Activated T-helper 9 cell treated with anti-CD3 and anti-CD28 coated beads, Interleukin-2, amount 50 U/mL, for 16 hours (primary cell): Measurements from ENCODE around the gene TMEM8B.
A peak's percentile ranks its signal among the peaks of the same experiment; 100 is the strongest.

ENCODE experiments used
- DNase-seq: peaks from one replicate; pipeline ENCODE4 v3.0.0-alpha.2; 2020; ENCODE audit warnings: low read depth

Gene TMEM8B

GRCh38 chr9:35829084-35829763 lies at the start of gene TMEM8B:
TMEM8B (plus strand) TSS chr9:35829228; CDS start chr9:35829448, 220 bp downstream.
- DNase-seq: peak; percentile 95

DNA sequence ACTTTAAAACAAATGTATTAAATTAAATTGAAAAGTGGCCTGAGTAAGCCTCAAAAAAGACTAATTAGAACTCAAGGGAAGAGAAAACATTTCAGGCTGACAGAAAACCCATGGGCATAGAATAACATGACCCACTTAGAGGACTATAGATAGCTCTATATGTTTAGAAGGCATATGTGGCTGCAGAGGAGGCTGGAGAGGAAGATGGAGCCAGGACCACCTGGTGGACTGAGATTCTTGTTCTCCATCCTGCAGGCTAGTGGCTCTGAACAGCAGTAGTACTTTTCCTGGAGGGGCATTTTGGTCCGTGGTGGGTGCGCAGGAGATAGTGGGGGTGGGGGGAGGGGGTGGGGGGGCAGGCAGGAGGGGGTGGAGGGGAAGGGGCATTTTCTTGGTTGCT lies 48.0 kb upstream of the TMEM8B start:
- DNase-seq: no peak

DNA sequence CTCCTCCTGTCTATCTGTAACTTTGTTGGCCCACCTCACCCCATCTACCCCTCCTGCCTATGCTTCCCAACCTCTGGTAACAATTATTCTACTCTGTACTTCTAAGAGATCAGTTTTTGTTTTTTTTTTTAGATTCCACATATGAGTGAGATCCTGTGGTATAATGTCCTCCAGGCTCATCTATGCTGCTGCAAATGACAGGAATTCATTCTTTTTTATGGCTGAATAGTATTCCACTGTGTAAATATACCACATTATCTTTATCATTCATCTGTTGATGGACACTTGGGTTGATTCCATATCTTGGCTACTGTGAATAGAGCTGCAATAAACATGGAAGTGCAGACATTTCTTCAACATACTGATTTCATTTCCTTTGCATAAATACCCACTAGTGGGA lies 45.6 kb upstream of the TMEM8B start:
- no peak for DNase-seq

- DNase-seq: no peak
Observed at GRCh38 chr9:35789541-35789940, 39.5 kb upstream of the TMEM8B start.

DNA sequence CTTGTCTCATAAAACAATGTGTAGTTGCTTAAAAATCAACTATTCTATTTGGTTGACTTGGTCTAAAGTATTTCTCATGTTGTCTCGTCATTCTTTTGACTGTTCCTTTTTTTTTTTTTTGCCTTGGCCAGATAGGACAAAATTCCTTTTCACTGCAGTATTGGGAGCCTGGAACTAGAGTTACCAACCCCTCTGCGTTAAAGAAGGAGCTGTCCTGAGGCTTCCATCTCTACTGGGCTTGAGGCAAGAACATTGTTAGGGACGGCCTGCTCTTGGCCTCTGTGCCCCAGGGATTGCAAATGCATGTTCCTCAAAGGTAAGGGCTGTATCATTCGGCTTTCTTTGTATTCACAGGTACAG lies 39.0 kb upstream of the TMEM8B start:
- no peak for DNase-seq

- DNase-seq: peak; percentile 26
Observed at GRCh38 chr9:35790385-35791296, 38.4 kb upstream of the TMEM8B start.

DNA sequence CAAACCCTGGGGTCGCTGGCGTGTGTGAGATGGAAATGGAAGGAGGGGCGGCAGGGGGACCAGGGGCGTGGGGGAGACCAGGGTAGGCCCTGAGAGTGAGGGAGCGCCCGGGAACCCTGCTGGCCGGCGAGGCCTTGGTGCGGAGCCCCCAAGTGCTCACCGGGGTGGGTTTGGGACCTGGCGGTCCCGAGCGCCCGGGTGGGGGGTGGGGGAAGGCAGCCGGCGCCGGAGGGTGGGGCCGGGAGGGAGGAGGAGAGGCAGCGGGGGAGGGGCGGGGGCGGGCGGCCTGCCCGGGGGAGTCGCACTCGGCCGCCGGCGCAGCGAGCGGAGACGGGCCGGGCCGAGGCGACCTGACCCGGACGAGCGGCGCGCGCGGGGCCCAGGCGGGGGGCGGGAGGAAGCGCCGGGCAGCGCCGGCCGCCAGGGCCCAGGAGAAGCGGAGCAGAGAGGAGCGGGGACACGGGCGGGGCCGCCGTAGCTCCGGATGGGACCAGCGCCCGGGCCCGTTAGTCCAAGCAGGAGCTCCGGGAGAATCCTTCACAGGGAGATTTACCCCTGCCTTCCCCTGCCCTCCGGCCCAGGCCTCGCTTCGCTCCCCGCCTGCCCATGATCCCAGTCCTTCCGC lies 37.6 kb upstream of the TMEM8B start, which contains the start of gene NPR2:
Gene NPR2, plus strand, starts transcription at position 295 of the 625 bp plus-strand sequence. CDS start 818 bp downstream, outside the sequence.
- DNase-seq: no peak

DNA sequence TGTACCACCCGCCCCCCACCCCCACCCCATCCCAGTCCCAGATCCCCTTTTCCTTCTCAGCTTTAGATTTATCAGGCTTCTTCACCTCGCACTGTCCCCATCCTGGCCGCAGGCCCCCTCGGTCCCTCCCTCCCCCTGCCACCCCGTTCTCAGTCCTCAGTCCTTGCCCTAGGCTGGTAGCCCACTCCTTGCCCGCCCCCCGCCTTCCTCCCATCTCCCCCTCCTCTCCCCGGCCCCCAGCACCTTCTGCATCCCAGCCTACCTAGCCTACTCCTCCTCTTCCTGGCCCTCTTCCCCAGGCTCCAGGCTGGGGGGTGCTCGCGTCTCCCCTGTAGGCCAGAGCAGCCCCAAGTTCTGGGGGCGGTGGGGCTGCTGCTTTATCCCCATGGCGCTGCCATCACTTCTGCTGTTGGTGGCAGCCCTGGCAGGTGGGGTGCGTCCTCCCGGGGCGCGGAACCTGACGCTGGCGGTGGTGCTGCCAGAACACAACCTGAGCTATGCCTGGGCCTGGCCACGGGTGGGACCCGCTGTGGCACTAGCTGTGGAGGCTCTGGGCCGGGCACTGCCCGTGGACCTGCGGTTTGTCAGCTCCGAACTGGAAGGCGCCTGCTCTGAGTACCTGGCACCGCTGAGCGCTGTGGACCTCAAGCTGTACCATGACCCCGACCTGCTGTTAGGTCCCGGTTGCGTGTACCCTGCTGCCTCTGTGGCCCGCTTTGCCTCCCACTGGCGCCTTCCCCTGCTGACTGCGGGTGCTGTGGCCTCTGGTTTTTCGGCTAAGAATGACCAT lies 36.8 kb upstream of the TMEM8B start:
- no peak for DNase-seq

GRCh38 chr9:35792826-35793225 lies 36.2 kb upstream of the TMEM8B start:
- no peak for DNase-seq

DNA sequence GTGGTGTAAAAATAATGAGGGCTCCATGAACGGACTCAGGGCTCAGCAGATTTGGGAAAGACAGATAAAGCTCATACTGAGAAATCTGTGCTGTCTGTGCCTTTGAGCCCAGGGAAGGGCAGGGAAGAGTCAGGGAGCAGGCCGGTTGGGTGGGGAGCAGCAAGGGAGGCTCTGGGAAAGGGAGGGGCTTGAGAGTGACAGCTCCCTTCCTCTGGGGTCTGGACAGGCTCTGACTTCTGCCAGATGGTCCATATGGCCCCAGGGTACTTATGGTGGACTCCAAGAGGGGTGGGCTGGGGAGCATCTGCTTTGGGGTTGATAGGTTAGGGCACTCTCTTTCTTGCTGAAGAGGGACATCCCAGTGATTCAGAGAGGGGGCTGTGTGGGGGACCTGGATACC lies 35.6 kb upstream of the TMEM8B start:
- no peak for DNase-seq

DNA sequence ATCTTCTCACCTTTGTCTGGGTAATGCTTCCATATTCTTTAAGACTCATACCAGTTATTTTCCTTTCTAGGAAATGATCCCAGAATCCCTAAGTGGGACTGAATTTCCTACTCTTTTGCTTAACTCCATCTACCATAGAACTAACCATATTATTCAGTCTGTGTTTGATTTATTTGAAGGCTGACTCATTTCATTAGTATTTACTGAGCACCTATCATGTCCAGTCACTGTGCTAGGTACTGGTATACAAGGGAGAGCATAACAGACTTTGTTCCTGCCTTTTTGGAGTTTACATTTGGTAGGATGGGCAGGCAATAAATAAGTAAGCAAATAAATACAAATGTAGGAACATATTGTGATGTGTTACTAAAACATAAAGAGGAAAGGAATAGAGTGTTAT lies 33.3 kb upstream of the TMEM8B start:
- DNase-seq: no peak

DNA sequence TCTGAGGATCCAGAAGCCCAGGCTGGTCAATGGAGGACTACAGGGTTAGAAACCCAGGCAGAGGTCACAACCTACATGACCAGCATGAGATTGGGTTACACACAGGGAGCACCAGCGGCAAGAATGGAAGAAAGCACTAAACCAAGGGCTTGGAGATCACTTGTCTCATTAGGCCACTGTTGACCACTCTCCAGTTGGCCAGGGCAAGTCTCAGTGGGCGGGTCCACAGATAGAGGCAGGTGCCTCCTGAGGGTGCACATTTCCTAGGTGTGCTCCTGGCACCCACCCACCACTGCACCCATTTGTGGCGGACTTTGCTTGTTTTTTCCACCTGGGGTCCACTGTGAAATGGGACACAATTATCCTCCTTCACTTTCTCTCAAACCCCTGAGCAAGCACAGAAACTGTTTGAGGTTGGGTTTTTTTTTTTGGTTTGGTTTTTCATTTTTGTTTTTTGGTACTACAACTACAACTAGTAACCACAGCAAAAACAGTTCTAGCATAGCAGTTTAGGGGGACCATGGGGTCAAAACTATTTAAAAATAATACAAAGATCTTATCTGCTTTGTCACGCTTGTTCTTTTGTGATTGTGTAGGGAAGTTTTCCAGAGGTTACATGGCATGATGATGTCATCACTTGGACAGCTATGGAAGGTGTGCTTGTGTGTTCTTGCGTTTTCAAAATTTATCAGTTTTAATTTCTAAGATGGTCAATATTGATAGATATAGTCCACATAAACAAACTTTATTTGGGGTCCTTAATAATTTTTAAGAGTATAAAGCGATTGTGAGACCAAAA lies 31.5 kb upstream of the TMEM8B start:
- DNase-seq: no peak

- DNase-seq: peak; percentile 30
Observed at GRCh38 chr9:35798658-35799374, 30.2 kb upstream of the TMEM8B start.

DNA sequence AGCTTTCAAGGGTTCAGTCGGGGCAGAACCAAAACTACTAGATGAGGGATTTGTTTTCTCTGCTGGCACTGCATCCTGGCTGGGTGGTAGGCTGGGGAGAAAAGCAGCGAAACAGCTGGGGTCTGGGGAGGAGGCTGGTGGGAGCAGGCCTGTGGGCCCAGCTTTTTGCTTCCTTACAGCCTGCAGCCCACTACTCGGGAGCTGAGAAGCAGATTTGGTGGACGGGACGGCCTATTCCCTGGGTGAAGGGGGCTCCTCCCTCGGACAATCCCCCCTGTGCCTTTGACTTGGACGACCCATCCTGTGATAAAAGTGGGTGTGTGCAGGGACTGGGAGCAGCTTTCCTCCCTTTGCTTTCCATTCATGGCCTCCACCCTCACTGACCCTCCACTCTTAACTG lies 28.5 kb upstream of the TMEM8B start:
- no peak for DNase-seq

DNA sequence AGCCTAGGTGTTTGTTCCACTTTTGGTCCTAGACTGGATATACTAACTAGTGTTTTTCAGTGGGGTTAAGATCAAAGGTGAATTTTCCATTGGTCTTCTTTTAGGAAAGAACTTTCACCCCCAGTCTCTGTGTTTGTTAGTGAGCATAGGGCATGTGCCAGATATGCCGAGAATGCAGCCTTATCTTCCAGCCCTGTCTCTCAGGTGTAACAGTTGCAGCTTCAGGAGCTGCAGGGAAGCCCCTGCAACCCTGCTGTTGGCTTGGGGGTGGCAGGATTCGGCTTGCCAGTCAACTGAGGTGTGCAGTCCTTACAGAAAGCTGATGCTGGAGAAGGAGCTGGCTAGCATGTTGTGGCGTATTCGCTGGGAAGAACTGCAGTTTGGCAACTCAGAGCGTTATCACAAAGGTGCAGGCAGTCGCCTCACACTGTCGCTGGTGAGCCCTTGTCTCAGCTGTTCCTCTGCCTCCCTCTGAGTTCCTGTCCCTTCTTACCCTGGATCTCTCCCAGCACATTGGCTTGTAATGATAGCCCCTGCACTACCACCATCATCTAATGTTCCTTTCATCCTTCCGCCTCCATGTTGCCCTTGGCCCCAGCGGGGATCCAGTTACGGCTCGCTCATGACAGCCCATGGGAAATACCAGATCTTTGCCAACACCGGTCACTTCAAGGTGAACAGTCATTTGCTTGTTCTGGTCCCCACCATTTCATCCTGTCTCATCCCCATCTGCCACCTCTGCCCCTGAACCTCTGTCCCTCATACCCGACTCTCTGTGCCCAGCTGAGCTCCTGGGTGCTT lies 27.5 kb upstream of the TMEM8B start:
- no peak for DNase-seq

DNA sequence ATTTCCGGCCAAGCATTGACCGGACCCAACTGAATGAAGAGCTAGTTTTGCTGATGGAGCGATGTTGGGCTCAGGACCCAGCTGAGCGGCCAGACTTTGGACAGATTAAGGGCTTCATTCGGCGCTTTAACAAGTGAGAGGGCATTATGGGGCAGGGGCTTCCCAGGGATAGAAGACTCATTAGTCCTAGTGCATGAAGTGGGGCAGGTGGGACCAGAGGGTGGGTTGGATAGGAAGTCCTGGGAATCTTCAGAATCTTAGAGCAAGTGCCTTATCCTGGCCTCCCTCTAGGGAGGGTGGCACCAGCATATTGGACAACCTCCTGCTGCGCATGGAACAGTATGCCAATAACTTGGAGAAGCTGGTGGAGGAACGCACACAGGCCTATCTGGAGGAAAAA lies 22.9 kb upstream of the TMEM8B start:
- no peak for DNase-seq

DNA sequence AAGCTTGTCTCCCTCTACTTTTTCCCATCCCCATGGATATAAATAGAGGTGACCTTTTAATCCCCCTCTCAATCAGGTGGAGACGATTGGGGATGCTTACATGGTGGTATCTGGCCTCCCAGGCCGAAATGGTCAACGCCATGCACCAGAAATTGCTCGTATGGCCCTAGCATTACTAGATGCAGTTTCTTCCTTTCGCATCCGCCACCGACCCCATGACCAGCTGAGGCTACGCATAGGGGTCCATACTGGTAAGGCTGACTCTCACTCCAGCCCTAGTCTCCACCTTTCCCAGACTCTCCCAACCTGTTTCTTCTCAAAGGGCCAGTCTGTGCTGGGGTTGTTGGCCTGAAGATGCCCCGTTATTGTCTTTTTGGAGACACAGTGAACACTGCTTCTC lies 20.6 kb upstream of the TMEM8B start:
- DNase-seq: no peak

DNA sequence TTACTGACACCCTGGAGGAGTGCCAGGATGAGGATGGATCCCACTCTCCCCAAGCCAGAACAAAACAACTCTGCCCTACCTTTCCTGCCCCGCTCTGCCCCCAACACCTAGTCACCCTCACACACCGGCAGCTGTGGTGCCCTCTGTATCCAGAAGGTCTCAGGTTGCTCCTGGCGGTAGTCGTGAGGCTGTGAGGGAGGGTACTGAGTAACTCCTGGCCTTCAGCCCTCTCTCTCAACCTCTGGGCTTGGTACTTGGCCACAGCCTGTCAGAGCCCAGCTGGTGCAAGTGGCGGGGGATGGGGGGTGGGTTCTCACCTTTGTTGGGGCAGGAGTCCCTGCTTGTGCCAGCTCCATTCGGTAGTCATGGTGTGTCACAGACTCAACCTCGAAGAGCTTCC lies 18.9 kb upstream of the TMEM8B start:
- DNase-seq: no peak

GRCh38 chr9:35811381-35812024 lies 17.5 kb upstream of the TMEM8B start:
- no peak for DNase-seq
